D721Med (cell line): ENCODE measurements around the gene TMC4.

Experiments used
- DNase-seq: peaks from one replicate; pipeline ENCODE4 v3.0.0; 2011; ENCODE audit warnings: low spot score; ENCODE audit not compliant: insufficient read length
- FAIRE-seq: peaks from 2 replicates; lab custom pipeline; 2011; peaks lifted over from hg19 to GRCh38; lab: Jason Lieb, UNC
- CTCF ChIP-seq: IDR thresholded peaks from 2 replicates; pipeline ENCODE4 v1.5.1; 2012; ENCODE audit warnings: mild to moderate bottlenecking, control low read depth; ENCODE audit not compliant: insufficient read depth; ENCODE audit errors: missing control alignments

The TMC4 gene

GRCh38 chr19:54151362-54152035, 21.5 kb downstream of the TMC4 start:
- no peak for FAIRE-seq
- DNase-seq = no peak
- no peak for TF ChIP-seq CTCF

- DNase-seq (no peak), FAIRE-seq (no peak)
- TF ChIP-seq CTCF = no peak
These were observed 23.7 kb downstream of the TMC4 start for GRCh38 chr19:54149021-54149812.

- FAIRE-seq = no peak
- no peak for DNase-seq
- no peak for TF ChIP-seq CTCF
These were observed 24.8 kb downstream of the TMC4 start for GRCh38 chr19:54148158-54148557.

GRCh38 chr19:54147676-54148075, 25.3 kb downstream of the TMC4 start:
- no peak for DNase-seq
- no peak for FAIRE-seq
- TF ChIP-seq CTCF = no peak

GRCh38 chr19:54145541-54146158, 27.3 kb downstream of the TMC4 start:
- DNase-seq = no peak
- no peak for FAIRE-seq
- TF ChIP-seq CTCF = no peak

GRCh38 chr19:54142166-54142780, 30.7 kb downstream of the TMC4 start:
- no peak for FAIRE-seq
- no peak for TF ChIP-seq CTCF
- DNase-seq = no peak
